MM.1S (cell line): ENCODE results near the gene GPRIN3.

ENCODE experiments used
- DNase-seq: peaks from one replicate; pipeline ENCODE4 v3.0.0-alpha.2; 2015
- H2AFZ ChIP-seq: fragments of 300-600 bp; sonication (generic); 2 replicates; pipeline ENCODE4 v1.6.0; 2016; ENCODE audit warnings: antibody characterized with exemption, low read length
- H3F3A ChIP-seq: fragments of 300-600 bp; sonication (generic); 2 replicates; pipeline ENCODE4 v1.6.1; 2016; ENCODE audit warnings: mild to moderate bottlenecking, antibody characterized with exemption, low read length, moderate library complexity, mixed read lengths; ENCODE audit not compliant: insufficient read depth
- H3K27ac ChIP-seq: fragments of 300-600 bp; sonication (generic); 2 replicates; pipeline ENCODE4 v1.5.1; 2016; ENCODE audit warnings: mild to moderate bottlenecking, low read length
- H3K27me3 ChIP-seq: fragments of 300-600 bp; sonication (generic); replicated peaks from 2 replicates; pipeline ENCODE4 v1.6.0; 2016; ENCODE audit warnings: low read length; ENCODE audit not compliant: insufficient read depth
- H3K36me3 ChIP-seq: fragments of 300-600 bp; sonication (generic); replicated peaks from 2 replicates; pipeline ENCODE4 v1.6.1; 2016; ENCODE audit warnings: mild to moderate bottlenecking, low read length, mixed read lengths; ENCODE audit not compliant: insufficient read depth
- H3K4me1 ChIP-seq: fragments of 300-600 bp; sonication (generic); 2 replicates; pipeline ENCODE4 v1.6.1; 2016; ENCODE audit warnings: low read length, mixed read lengths
- H3K4me2 ChIP-seq: fragments of 300-600 bp; sonication (generic); 2 replicates; pipeline ENCODE4 v1.6.0; 2016; ENCODE audit warnings: low read depth, low read length
- H3K4me3 ChIP-seq: fragments of 300-600 bp; sonication (generic); 2 replicates; pipeline ENCODE4 v1.5.1; 2016; ENCODE audit warnings: low read length, mixed read lengths
- H3K79me2 ChIP-seq: fragments of 300-600 bp; sonication (generic); 2 replicates; pipeline ENCODE4 v1.6.1; 2016; ENCODE audit warnings: mixed run types, low read length, mixed read lengths
- H3K9ac ChIP-seq: fragments of 300-600 bp; sonication (generic); 2 replicates; pipeline ENCODE4 v1.6.1; 2016; ENCODE audit warnings: low read length, mixed read lengths
- H3K9me2 ChIP-seq: fragments of 300-600 bp; sonication (generic); replicated peaks from 2 replicates; pipeline ENCODE4 v1.6.1; 2016; ENCODE audit warnings: mild to moderate bottlenecking, low read length, mixed read lengths; ENCODE audit not compliant: insufficient read depth
- H3K9me3 ChIP-seq: fragments of 300-600 bp; sonication (generic); replicated peaks from 2 replicates; pipeline ENCODE4 v1.6.1; 2016; ENCODE audit warnings: mild to moderate bottlenecking, low read length, mixed read lengths; ENCODE audit not compliant: insufficient read depth
- H4K20me1 ChIP-seq: fragments of 300-600 bp; sonication (generic); 2 replicates; pipeline ENCODE4 v1.6.1; 2016; ENCODE audit warnings: mild to moderate bottlenecking, low read length, moderate library complexity, mixed read lengths; ENCODE audit not compliant: insufficient read depth
- CTCF ChIP-seq: fragments of 300-600 bp; sonication (generic); IDR thresholded peaks from 2 replicates; pipeline ENCODE4 v1.5.1; 2016; ENCODE audit warnings: antibody characterized with exemption, low read length, mixed read lengths
- EZH2 ChIP-seq: fragments of 300-600 bp; sonication (generic); optimal IDR thresholded peaks from 2 replicates; pipeline ENCODE3; 2017; ENCODE audit warnings: low read depth, mild to moderate bottlenecking, antibody characterized with exemption, low read length, mixed read lengths
- EZH2phosphoT487 ChIP-seq: fragments of 300-600 bp; sonication (generic); IDR thresholded peaks from 2 replicates; pipeline ENCODE4 v1.6.1; 2018; ENCODE audit warnings: antibody characterized with exemption, low read length

The GPRIN3 gene

GRCh38 chr4:89249313-89249712, 58.3 kb downstream of the GPRIN3 start:
- TF ChIP-seq EZH2phosphoT487 (no peak), CTCF (no peak), EZH2 (no peak)
- H3K4me3 ChIP-seq: no peak overlapping the region
- no peaks in the 10 kb centered on the region for H3K27me3 ChIP-seq
- H3K79me2 ChIP-seq: peaks cover 100% of the 10 kb centered on the region
- H4K20me1 ChIP-seq: peaks cover 31% of the 10 kb centered on the region
- H2AFZ ChIP-seq: no peak overlapping the region
- no peak overlapping the region for H3K27ac ChIP-seq
- DNase-seq: no peak
- peaks cover 18% of the 10 kb centered on the region; the same call in 1 of the 2 replicates for H3F3A ChIP-seq
- no peaks in the 10 kb centered on the region for H3K9me3 ChIP-seq
- H3K36me3 ChIP-seq: peaks cover 32% of the 10 kb centered on the region
- H3K9me2 ChIP-seq: no peaks in the 10 kb centered on the region
- no peak overlapping the region for H3K4me2 ChIP-seq
- no peak overlapping the region for H3K9ac ChIP-seq
- peaks cover 45% of the 10 kb centered on the region for H3K4me1 ChIP-seq

GRCh38 chr4:89248879-89249281, 58.7 kb downstream of the GPRIN3 start:
- DNase-seq: no peak
- Histone ChIP-seq H4K20me1 (peaks cover 35% of the 10 kb centered on the region), H3K9me2 (no peaks in the 10 kb centered on the region)

GRCh38 chr4:89247951-89248350, 59.6 kb downstream of the GPRIN3 start:
- Histone ChIP-seq H3K4me2 (no peak overlapping the region), H4K20me1 (peaks cover 34% of the 10 kb centered on the region), H3K27me3 (no peaks in the 10 kb centered on the region), H3K9ac (no peak overlapping the region), H3K36me3 (peaks cover 32% of the 10 kb centered on the region), H3F3A (peaks cover 10% of the 10 kb centered on the region; the same call in 1 of the 2 replicates), H3K9me3 (no peaks in the 10 kb centered on the region), H2AFZ (no peak overlapping the region), H3K27ac (no peak overlapping the region), H3K79me2 (peaks cover 100% of the 10 kb centered on the region), H3K4me1 (peaks cover 33% of the 10 kb centered on the region), H3K4me3 (no peak overlapping the region), H3K9me2 (no peaks in the 10 kb centered on the region)
- DNase-seq: no peak
- TF ChIP-seq EZH2phosphoT487 (no peak), EZH2 (no peak), CTCF (no peak)

More at GRCh38 chr4:89248879-89249281, 58.7 kb downstream of the GPRIN3 start:
- H3K4me1 ChIP-seq: peaks cover 41% of the 10 kb centered on the region
- H3K27me3 ChIP-seq: no peaks in the 10 kb centered on the region
- no peak overlapping the region for H3K4me2 ChIP-seq
- H3K9ac ChIP-seq: no peak overlapping the region
- H2AFZ ChIP-seq: no peak overlapping the region
- H3K9me3 ChIP-seq: no peaks in the 10 kb centered on the region
- no peak overlapping the region for H3K27ac ChIP-seq
- TF ChIP-seq EZH2phosphoT487: no peak
- no peak for TF ChIP-seq CTCF
- no peak for TF ChIP-seq EZH2
- peaks cover 14% of the 10 kb centered on the region; the same call in 1 of the 2 replicates for H3F3A ChIP-seq
- H3K4me3 ChIP-seq: no peak overlapping the region
- peaks cover 32% of the 10 kb centered on the region for H3K36me3 ChIP-seq
- peaks cover 100% of the 10 kb centered on the region for H3K79me2 ChIP-seq
